Adrenal gland (tissue), 5 donors: Measurements from ENCODE around the gene UBE2E2.

Source experiments
- CTCF ChIP-seq, 6 experiments: fragments of 450-650 bp in 4 of 6; fragments of 200-600 bp in 2 of 6; sonication (generic) in 1 of 6; IDR thresholded peaks; 1 replicate in 5 of 6; 2 replicates in 1 of 6; pipeline versions ENCODE4 v1.5.1 to v1.8.0; 2016 to 2021; ENCODE audit warnings: antibody characterized with exemption in 6 of 6, mild to moderate bottlenecking in 2 of 6, moderate library complexity in 1 of 6
- POLR2A ChIP-seq, 2 donors: fragments of 450-650 bp; IDR thresholded peaks; one replicate each; pipeline ENCODE4 v1.6.1; 2017; ENCODE audit warnings: antibody characterized with exemption in 2 of 2, mild to moderate bottlenecking in 2 of 2, moderate library complexity in 1 of 2
- donor health status: DM: no; HTN: no; CAD: no.

GRCh38 chr3:23389089-23389488 is 186.0 kb downstream of the UBE2E2 start:
- no peak for TF ChIP-seq CTCF (IDR thresholded peaks at IDR 0.05)
- no peak for TF ChIP-seq POLR2A (IDR thresholded peaks at IDR 0.05)
